Activated naive CD8-positive, alpha-beta T cell treated with anti-CD3 and anti-CD28 coated beads, Interleukin-2, amount 10 ng/mL, durations not matched to agents 7 days and 5 days (primary cell): ENCODE data around the gene ANAPC4. TPM values are rescaled to one million over a fixed set of nuclear protein-coding genes. Genes with fewer than 3 reads are reported as not detected.
"Not testable (repeated sequence)": the region's sequence is repeated elsewhere in the genome, so short reads cannot be mapped to it uniquely, and the experiment has no call there.

Experiments used
- ATAC-seq: fragments of 150-1000 bp; cut with Tn5 transposase; one replicate; pipeline ENCODE4 v1.10.0; 2021; ENCODE audit warnings: low read depth, moderate library complexity
- POLR2A ChIA-PET: fragments of 350-600 bp; sonication (Branson Sonifier 250); formaldehyde crosslinking; loops from one replicate; lab custom pipeline; 2021; ENCODE audit warnings: antibody characterized with exemption; lab: Charles Lee
- DNase-seq: peaks from one replicate; pipeline ENCODE4 v3.0.0; 2021
- H3K27ac Mint-ChIP-seq: one replicate; pipeline ENCODE4 v1.8.0; 2022; ENCODE audit warnings: mild to moderate bottlenecking, mixed read lengths
- H3K27me3 Mint-ChIP-seq: one replicate; pipeline ENCODE4 v1.8.0; 2022; ENCODE audit warnings: mild to moderate bottlenecking, moderate library complexity, mixed read lengths
- H3K36me3 Mint-ChIP-seq: one replicate; pipeline ENCODE4 v1.8.0; 2021; ENCODE audit warnings: mild to moderate bottlenecking, mixed read lengths
- H3K4me1 Mint-ChIP-seq: one replicate; pipeline ENCODE4 v1.8.0; 2021; ENCODE audit warnings: mixed read lengths
- H3K4me3 Mint-ChIP-seq: one replicate; pipeline ENCODE4 v1.8.0; 2022; ENCODE audit warnings: mild to moderate bottlenecking, moderate library complexity, mixed read lengths
- H3K9me3 Mint-ChIP-seq: one replicate; pipeline ENCODE4 v1.8.0; 2021; ENCODE audit warnings: mixed read lengths
- total RNA-seq, 2 experiments: library from RNA; stranded (reverse); gene quantifications; one replicate each; pipeline ENCODE4 v1.2.3, GENCODE V29; 2021

ANAPC4 gene
- total RNA-seq, 2 experiments from 2014 or later = 49.8 to 52.8 TPM

DNA sequence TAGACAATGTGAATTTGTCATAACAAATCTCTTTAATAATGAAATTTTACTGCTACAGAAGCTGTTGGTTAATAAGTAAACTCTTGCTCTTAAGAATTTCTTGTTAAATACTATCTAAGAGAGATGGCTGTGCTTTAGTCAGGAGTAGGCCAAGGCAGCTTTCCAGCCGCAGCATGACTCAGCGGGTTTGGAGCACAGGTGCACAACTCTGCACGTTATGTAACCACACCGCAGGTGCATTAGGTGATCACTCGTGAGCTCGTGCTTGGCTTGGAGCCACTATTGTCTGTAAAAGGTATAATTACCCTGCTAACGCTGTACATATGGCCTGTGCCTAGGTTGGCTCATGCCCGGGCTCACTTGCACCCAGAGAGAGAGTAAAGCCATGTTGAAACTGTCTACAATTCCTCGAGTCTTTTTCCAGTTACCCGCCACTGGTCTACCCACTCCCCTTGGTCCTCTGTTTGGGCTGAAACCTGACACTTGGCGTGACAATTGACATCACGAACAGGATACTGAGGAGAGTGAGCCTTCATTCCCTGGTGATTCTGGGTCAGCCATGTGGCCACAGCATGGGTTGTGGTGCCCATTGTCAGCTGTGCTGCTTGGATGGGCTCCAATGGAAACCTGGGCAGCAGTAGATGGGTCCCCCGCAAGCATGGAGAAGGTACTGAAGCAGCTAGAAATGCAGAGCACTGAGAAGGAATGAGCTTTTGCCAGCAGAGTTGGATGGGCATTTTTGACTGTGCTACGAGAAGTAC is 18.4 kb upstream of the ANAPC4 start:
- Mint-ChIP-seq H3K9me3 (peaks cover 2% of the 10 kb centered on the region), H3K4me3 (no peak overlapping the region), H3K27ac (no peak overlapping the region), H3K27me3 (no peaks in the 10 kb centered on the region), H3K36me3 (peaks cover 11% of the 10 kb centered on the region), H3K4me1 (no peaks in the 10 kb centered on the region)
- ATAC-seq (no peak), DNase-seq (no peak)
- POLR2A ChIA-PET = no interaction called here

DNA sequence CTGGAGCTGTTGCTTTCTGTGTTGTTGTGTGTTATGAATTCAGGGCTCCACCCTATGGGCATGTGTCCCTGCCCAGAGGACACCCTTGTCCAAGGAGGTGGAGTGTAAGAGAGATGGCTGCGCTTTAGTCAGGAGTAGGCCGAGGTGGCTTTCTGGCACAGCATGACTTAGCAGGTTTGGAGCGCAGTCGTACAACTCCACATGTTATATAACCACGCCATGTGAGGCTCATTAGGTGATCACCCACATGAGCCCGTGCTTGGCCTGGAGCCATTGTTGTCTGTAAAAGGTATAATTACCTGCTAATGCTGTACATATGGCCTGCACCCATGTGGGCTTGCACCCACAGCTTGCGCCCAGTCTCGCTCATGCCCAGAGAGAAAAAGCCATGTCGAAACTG is 15.8 kb upstream of the ANAPC4 start:
- no peak for DNase-seq
- H3K27me3 Mint-ChIP-seq = no peaks in the 10 kb centered on the region
- peaks cover 2% of the 10 kb centered on the region for H3K9me3 Mint-ChIP-seq
- no peak overlapping the region for H3K4me3 Mint-ChIP-seq
- H3K36me3 Mint-ChIP-seq = peaks cover 14% of the 10 kb centered on the region
- H3K4me1 Mint-ChIP-seq = no peaks in the 10 kb centered on the region
- POLR2A ChIA-PET = no interaction called here
- ATAC-seq = no peak
- H3K27ac Mint-ChIP-seq = no peak overlapping the region

DNA sequence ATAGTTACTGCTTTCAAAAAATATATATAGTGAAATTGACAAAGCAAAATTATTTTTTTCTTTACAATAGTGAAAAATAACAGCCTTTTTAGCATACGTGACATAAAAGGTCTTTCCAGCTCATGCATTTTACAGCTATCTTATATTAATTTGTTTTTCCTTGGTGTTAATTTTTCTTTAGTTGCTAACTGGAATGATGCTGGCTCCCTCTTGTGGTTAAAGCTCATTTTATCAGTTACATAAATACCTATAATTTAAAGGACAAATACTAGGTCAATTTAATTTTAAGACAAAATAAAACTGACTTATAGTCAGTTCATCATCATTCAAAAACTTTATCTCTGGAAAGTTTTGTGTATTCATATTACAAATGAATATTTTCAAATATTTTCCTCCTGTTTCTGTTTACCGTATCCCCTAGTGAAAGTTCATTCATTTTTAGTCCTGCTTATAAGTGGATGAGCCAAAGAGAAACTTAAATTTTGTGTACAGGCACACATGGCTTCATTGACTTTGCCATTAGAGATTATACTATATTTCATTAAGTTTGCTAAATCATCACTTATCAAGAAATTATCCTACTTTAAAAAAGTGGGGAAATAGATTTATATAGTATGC is 9.9 kb upstream of the ANAPC4 start:
- H3K27ac Mint-ChIP-seq = no peak overlapping the region
- DNase-seq = no peak
- no peaks in the 10 kb centered on the region for H3K27me3 Mint-ChIP-seq
- no peaks in the 10 kb centered on the region for H3K9me3 Mint-ChIP-seq
- H3K4me1 Mint-ChIP-seq = no peaks in the 10 kb centered on the region
- ATAC-seq = no peak
- H3K36me3 Mint-ChIP-seq = peaks cover 5% of the 10 kb centered on the region
- POLR2A ChIA-PET = interaction anchor here (0.7 to 1.9 kb wide), 3 partner anchors 55 to 207 kb away, joined by 4 read pairs; partner anchors contain the start of genes SEPSECS and ZCCHC4
- H3K4me3 Mint-ChIP-seq = no peak overlapping the region

DNA sequence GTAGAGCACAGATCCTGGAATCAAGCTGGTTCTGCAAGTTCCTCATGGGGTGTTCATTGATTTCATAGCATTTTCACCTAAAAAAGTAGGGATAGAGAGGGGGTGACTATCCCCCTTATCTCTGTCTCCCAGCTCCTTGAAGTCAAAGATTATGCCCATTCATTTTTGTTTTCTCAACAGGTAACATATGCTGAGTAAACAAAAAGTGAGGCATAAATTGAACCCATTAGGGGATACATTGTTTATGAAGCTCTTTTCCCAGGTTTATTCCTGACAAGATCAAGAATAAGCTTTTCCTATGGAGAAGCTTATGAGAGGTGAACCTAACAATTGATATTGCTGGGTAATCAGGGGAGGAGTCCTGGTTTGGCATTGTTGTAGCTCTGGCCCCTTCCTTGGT is 9.2 kb upstream of the ANAPC4 start:
- Mint-ChIP-seq H3K4me3 (no peak overlapping the region), H3K9me3 (no peaks in the 10 kb centered on the region), H3K36me3 (peaks cover 5% of the 10 kb centered on the region), H3K4me1 (no peaks in the 10 kb centered on the region), H3K27ac (no peak overlapping the region), H3K27me3 (no peaks in the 10 kb centered on the region)
- ATAC-seq (no peak), DNase-seq (no peak)
- POLR2A ChIA-PET = interaction anchor here (1.0 to 1.9 kb wide), 2 partner anchors 9 to 208 kb away, joined by 4 to 5 read pairs; partner anchors contain the start of genes ANAPC4 and SEPSECS

DNA sequence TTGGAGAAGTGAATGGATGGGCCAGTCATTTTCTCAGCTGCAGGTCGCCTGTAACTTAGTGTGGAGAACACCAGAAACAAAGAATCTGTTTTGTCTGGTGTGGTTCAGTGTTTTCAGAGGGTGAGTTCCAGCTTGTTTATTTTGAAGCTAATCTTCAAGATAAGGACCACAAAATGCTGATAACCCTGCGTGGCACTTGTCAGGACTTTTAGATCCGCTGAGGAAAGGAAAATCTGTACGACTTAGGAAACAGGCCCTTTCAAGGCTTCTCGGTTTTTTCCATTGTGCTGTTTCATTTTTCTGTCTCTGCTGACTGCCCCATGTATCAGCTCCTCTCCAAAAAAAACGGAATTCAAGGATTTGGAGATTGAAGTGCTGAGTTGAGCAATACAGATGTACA is 8.7 kb upstream of the ANAPC4 start:
- Mint-ChIP-seq H3K36me3 (peaks cover 5% of the 10 kb centered on the region), H3K4me1 (no peaks in the 10 kb centered on the region), H3K9me3 (no peaks in the 10 kb centered on the region), H3K27me3 (no peaks in the 10 kb centered on the region), H3K4me3 (no peak overlapping the region), H3K27ac (no peak overlapping the region)
- ATAC-seq (no peak), DNase-seq (no peak)
- POLR2A ChIA-PET = interaction anchor here (1.0 to 1.9 kb wide), 2 partner anchors 9 to 208 kb away, joined by 4 to 5 read pairs; partner anchors contain the start of genes ANAPC4 and SEPSECS

DNA sequence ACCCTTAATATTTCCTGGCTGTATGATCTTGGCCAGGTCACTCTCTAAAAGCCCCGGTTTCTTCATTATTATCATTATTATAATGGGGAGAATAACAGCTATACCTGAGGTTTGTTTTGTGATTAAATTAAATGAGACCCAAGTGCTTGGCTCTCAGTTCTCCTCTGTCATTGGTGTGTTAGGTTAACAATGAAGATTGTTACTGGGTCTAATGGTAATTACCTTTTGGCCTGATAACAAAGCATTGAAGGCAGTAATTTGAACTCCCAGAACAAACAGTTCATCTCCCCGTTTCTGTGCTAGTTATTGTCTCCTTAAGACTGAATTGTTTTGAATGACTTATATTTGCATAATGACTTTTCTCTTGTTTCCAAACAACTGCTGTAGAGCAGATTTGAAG is 6.8 kb upstream of the ANAPC4 start:
- Mint-ChIP-seq H3K27ac (no peak overlapping the region), H3K4me1 (no peaks in the 10 kb centered on the region), H3K36me3 (peaks cover 5% of the 10 kb centered on the region), H3K4me3 (no peak overlapping the region), H3K27me3 (no peaks in the 10 kb centered on the region), H3K9me3 (no peaks in the 10 kb centered on the region)
- no peak for DNase-seq
- POLR2A ChIA-PET = no interaction called here
- no peak for ATAC-seq

DNA sequence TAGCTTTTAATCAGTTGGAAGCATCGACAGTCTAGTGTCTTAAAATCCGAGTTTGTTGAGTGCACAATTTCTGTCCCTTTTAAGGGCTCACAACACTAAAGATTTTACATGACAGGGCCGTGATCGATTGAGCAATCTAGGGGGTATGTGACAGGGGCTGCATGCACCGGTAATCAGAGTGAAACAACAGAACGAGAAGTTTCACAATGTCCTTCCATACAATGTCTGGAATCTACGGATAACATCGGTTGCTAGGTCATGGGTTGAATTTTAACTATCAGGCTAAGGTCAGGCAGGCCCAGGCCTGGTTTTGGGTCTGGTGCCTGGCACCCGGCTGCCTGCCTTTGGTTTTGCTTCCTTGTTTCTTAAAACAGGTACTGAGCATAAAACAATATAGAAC is 4.5 kb upstream of the ANAPC4 start:
- H3K9me3 Mint-ChIP-seq, ATAC-seq, POLR2A ChIA-PET, H3K4me1 Mint-ChIP-seq, DNase-seq, H3K27ac Mint-ChIP-seq, H3K4me3 Mint-ChIP-seq, H3K36me3 Mint-ChIP-seq, H3K27me3 Mint-ChIP-seq: not testable (repeated sequence)

DNA sequence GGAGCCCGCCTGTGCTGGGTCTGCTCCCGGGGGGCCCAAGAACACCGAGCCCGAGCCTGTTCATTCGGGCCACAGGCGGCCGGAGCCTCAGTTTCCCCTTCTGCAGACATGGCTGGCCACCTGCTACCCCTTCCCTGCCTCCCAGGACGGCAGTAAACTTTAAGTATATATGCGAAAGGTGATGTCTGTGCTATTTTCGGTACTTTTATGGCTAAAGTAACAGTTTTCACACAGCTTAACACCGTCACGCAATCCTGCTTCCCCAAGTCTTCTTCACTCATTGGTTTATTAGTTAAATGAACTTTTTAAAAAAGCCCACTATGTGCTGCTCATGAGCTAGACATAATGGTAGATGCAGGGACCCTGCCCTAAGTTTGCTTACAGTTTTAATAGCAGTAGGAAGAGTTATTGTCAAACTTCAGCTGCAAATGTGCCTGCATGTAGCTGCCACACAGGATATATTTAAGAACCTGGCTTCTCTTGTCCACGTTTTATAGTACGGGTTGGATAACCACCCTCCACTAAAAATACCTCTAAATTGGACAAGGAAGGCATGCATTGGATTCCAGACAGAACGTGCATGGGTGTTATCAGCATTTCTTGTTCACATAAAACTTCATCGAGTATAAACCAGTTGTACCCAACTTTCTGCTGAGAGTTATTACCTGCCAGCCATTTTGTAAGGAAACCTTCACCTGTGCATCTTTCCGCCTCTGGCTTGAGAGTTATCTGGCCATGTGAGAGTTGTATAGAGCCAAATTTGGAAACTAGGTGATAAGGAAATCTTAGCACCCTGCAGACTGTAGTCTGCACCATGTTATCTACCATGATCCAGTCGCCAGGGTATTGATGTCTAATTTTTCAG is 741 bp downstream of the ANAPC4 start:
- POLR2A ChIA-PET = interaction anchor here (0.7 to 2.3 kb wide), 12 partner anchors 9 to 793 kb away, joined by 3 to 13 read pairs (median 6); partner anchors contain the start of genes DHX15, PI4K2B, SEPSECS and ZCCHC4
- H3K4me3 Mint-ChIP-seq = no peak overlapping the region
- H3K4me1 Mint-ChIP-seq = peaks cover 8% of the 10 kb centered on the region
- H3K9me3 Mint-ChIP-seq = no peaks in the 10 kb centered on the region
- no peaks in the 10 kb centered on the region for H3K27me3 Mint-ChIP-seq
- peaks cover 10% of the 10 kb centered on the region for H3K36me3 Mint-ChIP-seq
- DNase-seq = no peak
- H3K27ac Mint-ChIP-seq = peak overlapping the region; percentile 93
- peak; percentile 1 for ATAC-seq

DNA sequence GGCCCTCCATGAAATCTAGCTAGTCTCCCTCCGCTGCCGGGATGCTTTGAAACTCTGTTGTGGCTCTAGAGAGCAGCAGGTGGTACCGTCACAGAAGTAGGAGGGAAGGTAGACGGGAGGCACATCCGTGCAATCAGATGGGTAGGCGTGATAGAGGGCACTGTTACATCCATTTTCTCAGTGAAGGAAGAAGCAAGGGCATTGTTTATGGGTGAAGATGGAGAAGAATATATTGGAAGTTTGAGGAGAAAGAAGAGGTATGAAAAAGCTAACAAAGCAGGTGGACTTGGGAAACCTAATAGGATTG is 1.3 kb downstream of the ANAPC4 start:
- ATAC-seq (no peak), DNase-seq (no peak)
- POLR2A ChIA-PET = interaction anchor here (1.2 to 2.3 kb wide), 5 partner anchors 8 to 218 kb away, joined by 5 to 13 read pairs (median 10); partner anchors contain the start of genes PI4K2B, SEPSECS and ZCCHC4

DNA sequence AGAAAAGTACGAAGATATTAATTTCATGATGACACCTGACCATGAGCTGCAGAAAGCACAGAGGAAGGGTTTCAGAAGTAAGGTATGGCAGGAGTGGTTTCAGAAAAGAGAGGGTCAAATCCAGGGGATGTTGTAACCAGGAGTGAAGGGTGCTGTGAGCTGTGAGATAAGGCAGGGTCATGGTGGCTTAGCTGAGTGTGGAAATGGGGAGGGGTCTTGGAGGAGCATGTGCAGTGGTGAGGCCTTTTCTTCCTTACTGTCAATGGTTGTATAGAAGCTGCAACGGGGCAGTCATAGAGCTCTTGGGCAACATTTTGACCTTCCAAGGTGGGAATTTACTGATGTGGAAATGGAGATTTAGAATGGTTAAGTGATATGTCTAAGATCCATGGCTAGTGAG is 2.5 kb downstream of the ANAPC4 start:
- peaks cover 13% of the 10 kb centered on the region for H3K36me3 Mint-ChIP-seq
- no peak overlapping the region for H3K27ac Mint-ChIP-seq
- H3K4me3 Mint-ChIP-seq = no peak overlapping the region
- H3K27me3 Mint-ChIP-seq = no peaks in the 10 kb centered on the region
- H3K9me3 Mint-ChIP-seq = no peaks in the 10 kb centered on the region
- DNase-seq (no peak), ATAC-seq (no peak)
- peaks cover 8% of the 10 kb centered on the region for H3K4me1 Mint-ChIP-seq
- POLR2A ChIA-PET = interaction anchor here (1.5 kb wide), 1 partner anchor 220 kb away, joined by 3 read pairs; the partner anchor contains the start of gene SEPSECS

More for the DNA sequence above, 1.3 kb downstream of the ANAPC4 start:
- Mint-ChIP-seq H3K9me3 (no peaks in the 10 kb centered on the region), H3K4me3 (no peak overlapping the region), H3K4me1 (peaks cover 8% of the 10 kb centered on the region), H3K27ac (no peak overlapping the region), H3K36me3 (peaks cover 10% of the 10 kb centered on the region), H3K27me3 (no peaks in the 10 kb centered on the region)

DNA sequence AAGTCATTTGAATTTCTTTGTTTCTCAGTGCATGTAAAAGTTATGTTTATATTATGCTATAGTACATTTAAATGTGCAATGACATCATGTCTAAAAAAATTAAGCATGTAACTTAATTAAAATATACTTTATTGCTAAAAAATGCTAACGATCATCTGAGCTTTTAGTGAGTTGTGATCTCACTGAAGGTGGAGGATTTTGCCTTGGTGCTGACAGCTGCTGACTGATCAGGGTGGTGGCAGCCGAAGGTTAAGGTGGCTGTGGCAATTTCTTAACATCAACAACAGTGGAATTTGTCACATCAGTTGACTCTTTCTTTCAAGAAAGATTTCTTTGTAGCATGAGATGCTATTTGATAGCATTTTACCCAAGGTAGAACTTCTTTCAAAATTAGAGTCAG is 6.6 kb downstream of the ANAPC4 start:
- no peak for ATAC-seq
- no peaks in the 10 kb centered on the region for H3K27me3 Mint-ChIP-seq
- H3K36me3 Mint-ChIP-seq = peaks cover 25% of the 10 kb centered on the region
- H3K4me3 Mint-ChIP-seq = no peak overlapping the region
- POLR2A ChIA-PET = no interaction called here
- no peaks in the 10 kb centered on the region for H3K9me3 Mint-ChIP-seq
- H3K27ac Mint-ChIP-seq = no peak overlapping the region
- no peak for DNase-seq
- peaks cover 1% of the 10 kb centered on the region for H3K4me1 Mint-ChIP-seq

DNA sequence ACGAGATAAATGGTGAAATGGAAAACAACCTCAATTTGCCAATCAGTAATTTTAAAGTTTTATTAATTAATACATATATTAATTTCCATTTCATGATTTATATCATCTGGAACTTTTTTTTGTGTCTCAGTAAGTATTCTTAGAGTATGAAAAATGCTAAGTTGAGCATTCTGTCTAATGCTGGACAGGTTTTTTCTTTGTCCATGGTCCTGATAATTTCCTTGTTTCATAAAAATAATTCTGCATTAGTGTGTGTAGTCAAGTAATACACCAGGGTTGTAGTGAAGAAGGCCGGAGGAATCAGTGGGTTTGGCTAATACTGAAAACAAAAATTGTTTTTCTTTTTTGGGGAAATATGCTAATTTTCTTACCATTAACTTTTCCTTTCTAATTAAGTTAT is 9.9 kb downstream of the ANAPC4 start:
- POLR2A ChIA-PET = interaction anchor here (1.8 kb wide), 1 partner anchor 9 kb away, joined by 5 read pairs; the partner anchor contains the start of gene ANAPC4
- no peak overlapping the region for H3K4me3 Mint-ChIP-seq
- no peaks in the 10 kb centered on the region for H3K27me3 Mint-ChIP-seq
- DNase-seq (no peak), ATAC-seq (no peak)
- peaks cover 25% of the 10 kb centered on the region for H3K36me3 Mint-ChIP-seq
- peaks cover 1% of the 10 kb centered on the region for H3K4me1 Mint-ChIP-seq
- no peak overlapping the region for H3K27ac Mint-ChIP-seq
- no peaks in the 10 kb centered on the region for H3K9me3 Mint-ChIP-seq

DNA sequence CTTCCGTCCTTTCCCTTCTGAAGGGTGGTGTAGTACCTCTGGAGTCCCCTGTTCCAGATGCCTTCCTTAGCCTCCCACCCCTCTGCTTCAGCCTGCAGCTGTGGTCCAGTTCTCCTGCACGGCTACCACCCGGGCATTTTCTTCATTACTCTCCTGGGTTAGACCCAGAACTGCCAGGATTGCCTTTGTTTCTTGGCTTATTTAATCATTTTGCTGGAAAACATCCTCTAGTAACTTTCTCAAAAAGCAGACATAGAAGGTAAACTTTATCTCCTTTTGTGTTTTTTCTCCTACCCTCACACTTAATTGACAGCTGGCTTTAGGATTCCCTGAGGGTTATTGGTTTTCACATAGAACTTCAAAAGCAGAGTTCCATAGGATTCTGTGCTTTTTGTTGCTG is 20.2 kb downstream of the ANAPC4 start:
- Mint-ChIP-seq H3K27ac (no peak overlapping the region), H3K4me1 (no peaks in the 10 kb centered on the region), H3K36me3 (peaks cover 55% of the 10 kb centered on the region), H3K9me3 (peaks cover 2% of the 10 kb centered on the region), H3K27me3 (no peaks in the 10 kb centered on the region), H3K4me3 (no peak overlapping the region)
- POLR2A ChIA-PET = no interaction called here
- ATAC-seq = no peak
- no peak for DNase-seq
